Suppressor macrophage treated with lipopolysaccharide for 4 hours (primary cell): ENCODE data around the gene SPTBN1.
"Not testable (repeated sequence)": the region's sequence is repeated elsewhere in the genome, so short reads cannot be mapped to it uniquely, and the experiment has no call there.

Experiments
- DNase-seq: peaks from one replicate; pipeline ENCODE4 v3.0.0-alpha.2; 2020

Gene SPTBN1

GRCh38 chr2:54471221-54471711 lies 15.1 kb downstream of the SPTBN1 start:
- DNase-seq, result no peak

GRCh38 chr2:54473851-54474250 lies 17.7 kb downstream of the SPTBN1 start:
- no peak for DNase-seq

DNA sequence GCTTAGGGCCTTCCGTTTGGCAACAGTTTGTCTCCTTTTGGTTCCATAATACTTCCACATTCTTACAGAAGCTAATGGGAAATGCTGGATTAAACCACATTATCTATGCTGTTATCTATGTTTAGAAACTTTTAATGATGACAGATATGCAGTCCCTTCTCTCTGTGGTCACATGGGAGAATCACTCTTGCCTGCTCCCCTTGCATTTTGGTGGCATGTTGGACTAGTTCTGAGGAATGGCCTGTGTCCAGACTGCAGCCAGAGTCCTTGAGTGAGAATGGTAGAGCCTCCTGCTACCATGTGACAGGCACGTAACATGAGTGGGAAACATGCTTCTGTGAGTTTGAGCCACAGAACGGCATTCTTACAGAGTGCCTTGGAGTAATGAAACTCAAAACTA lies 19.2 kb downstream of the SPTBN1 start:
- no peak for DNase-seq

GRCh38 chr2:54475919-54476318 lies 19.8 kb downstream of the SPTBN1 start:
- DNase-seq, result no peak

DNA sequence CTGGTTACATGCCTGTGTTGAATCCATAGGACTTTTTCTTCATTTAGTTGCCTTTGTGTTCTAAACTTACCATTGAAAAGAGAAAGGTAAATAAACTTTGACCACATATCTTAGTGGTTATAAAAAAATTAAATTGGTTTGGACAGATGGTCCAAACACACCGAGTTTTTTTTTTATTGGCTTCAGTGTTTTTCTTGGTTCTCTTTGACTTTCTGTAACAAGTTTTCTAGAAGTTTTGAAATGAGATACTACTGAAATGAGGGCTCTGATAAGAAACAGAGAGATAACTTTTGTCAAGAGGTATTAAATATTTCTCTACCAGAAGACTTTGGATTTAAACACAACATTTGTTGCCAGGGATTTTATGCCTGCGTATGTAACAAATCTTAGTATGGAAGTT lies 20.7 kb downstream of the SPTBN1 start:
- no peak for DNase-seq

DNA sequence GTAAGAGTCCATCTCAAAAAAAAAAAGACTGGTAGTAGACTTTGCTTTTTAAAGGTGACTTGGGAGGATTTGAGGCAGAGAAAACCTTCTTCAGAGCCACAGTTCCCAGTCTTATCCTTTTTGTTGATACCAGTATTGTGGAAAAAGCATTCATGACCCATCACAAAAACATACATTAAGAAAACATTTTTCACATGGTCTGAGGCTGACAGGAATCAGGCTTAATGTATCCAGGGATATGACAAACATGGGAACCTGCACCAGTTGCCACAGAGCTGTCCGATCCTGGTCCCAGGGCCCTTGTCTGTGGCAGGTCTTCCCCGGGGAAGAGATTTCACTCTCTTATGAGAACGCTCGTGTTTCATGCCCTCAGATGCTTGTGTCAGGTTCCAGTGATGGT lies 21.8 kb downstream of the SPTBN1 start:
- no peak for DNase-seq

GRCh38 chr2:54478899-54479298 lies 22.8 kb downstream of the SPTBN1 start:
- DNase-seq, result no peak

- no peak for DNase-seq
Observed at GRCh38 chr2:54479424-54479823, 23.3 kb downstream of the SPTBN1 start.

DNA sequence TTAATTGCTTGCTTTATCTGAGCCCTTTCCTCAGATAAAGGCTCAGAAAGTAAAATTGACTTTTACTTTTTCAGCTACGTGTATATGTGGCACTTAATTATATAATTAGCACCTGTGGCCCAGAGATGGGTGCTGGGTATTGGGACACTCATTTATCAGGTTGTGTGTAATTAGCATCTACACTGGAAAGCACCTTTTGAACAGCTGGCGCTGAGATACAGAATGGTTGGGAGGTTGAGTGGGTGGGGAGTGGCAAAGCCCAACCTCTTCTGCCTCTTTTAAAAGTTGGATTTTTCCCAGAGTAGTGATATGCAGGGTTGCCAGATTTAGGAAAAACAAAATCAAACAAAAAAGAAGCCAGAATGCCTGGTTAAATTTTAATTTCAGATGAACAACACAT lies 23.9 kb downstream of the SPTBN1 start:
- no peak for DNase-seq

DNA sequence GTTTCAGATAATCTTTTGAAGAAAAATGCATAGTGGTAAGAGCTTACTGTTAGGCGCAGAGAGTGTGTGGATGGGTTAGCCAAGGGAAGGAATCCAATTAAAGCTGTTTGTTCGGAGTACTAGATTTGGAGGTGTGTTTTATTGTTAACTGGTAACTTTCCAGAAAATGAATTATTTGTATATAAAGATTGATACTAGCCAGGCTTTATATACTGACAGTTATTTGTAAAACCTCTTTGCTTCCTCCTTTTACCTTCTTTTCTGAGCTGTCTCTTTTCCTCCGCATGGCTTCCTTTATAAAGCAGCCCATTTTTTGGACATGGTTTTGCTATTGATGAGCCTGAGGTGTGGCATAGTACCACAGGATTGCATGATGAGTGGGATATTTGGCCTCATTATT lies 25.6 kb downstream of the SPTBN1 start:
- no peak for DNase-seq

DNA sequence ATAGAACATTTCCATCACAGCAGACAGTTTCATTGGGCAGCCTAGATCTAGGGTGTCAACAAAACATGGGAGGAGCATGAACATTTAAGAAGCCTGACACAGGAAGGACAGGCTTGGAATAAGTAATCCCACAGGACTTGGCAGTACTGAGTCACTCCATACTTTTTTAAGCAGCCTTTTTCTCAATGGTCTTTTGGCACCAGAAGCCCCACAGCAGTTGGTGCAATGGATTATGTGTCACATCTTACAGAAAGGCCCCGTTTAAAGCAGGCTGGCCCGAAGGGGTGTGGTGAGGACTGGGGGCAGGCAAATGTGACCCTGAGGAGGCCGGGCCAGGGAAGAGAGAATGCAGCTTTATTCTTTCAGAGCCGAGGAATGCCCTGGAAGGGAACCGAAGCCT lies 26.6 kb downstream of the SPTBN1 start:
- DNase-seq, result no peak

GRCh38 chr2:54483426-54483825 lies 27.3 kb downstream of the SPTBN1 start:
- DNase-seq, result no peak

GRCh38 chr2:54485756-54486155 lies 29.6 kb downstream of the SPTBN1 start:
- DNase-seq, result not testable (repeated sequence)

- DNase-seq, result no peak
Observed at GRCh38 chr2:54486766-54487165, 30.6 kb downstream of the SPTBN1 start.

GRCh38 chr2:54490863-54491262 lies 34.7 kb downstream of the SPTBN1 start:
- no peak for DNase-seq

DNA sequence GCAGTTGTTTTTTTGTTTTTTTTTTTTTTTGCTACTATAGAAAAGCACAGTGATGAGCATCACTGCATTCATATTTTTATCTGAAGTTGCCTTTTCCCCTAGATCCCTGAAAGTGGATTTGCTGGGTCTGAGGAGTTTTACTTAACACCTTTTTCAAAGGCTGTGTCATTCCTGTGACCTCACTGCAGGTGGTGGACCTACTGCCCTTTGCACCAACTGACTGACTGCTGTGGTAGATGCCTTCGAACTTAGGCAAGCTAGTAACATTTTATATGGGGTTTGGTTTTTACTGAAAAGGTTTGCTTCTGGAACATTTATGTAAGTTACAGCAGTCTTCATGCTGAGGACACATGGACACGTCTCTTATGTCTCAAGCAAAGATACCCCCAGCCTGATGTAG lies 36.2 kb downstream of the SPTBN1 start:
- no peak for DNase-seq

- DNase-seq, result no peak
Observed at GRCh38 chr2:54494087-54494486, 38.0 kb downstream of the SPTBN1 start.

- no peak for DNase-seq
Observed at GRCh38 chr2:54496920-54497319, 40.8 kb downstream of the SPTBN1 start.

GRCh38 chr2:54497763-54498680 lies 41.9 kb downstream of the SPTBN1 start:
- DNase-seq, result no peak

- no peak for DNase-seq
Observed at GRCh38 chr2:54499661-54500060, 43.5 kb downstream of the SPTBN1 start.

- DNase-seq, result no peak
Observed at GRCh38 chr2:54500404-54501205, 44.5 kb downstream of the SPTBN1 start.

DNA sequence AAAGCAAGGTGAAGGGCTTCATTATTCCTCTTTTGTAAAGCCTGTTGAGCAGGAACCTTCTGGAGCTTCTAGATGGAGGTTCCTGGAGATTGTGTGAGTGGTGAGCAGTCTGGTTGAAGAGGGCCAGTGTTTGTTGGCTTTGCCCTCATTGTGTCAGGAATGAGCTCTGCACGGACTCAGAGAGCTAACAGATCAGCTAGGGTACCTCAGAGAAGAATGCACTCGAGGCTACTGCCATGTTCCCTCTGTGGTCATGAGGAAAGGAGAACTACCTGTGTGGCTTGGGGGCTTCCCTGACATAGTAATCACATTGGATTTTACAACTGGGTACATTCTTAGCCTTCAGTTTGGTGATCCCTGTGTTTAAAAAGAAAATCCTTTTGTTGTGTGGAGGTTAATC lies 46.6 kb downstream of the SPTBN1 start:
- no peak for DNase-seq

- peak; percentile 15 for DNase-seq
Observed at GRCh38 chr2:54503192-54503591, 47.1 kb downstream of the SPTBN1 start.

DNA sequence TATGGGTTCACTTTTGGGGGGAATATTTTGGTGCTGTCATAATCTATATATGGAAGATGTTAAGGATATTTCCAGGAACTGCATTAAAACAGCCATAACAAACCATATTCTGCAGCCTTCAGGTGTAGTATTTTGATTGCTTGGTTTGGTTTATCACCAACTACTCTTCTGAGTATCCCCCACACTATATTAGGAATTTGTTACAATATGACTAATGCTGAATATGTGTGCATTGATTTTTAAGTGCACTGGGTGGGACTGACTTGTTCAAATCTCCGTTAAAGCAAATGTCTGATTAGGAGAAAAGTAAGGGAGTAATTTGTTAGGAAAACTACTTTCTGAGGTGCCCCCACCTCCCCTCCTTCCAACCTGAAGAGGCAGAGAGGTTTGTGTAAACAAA lies 47.7 kb downstream of the SPTBN1 start:
- DNase-seq, result no peak
